WTC11 (cell line): Measurements from ENCODE around the gene NTRK2.

Experiments used
- CBFB ChIP-seq: sonication (generic); formaldehyde crosslinking; IDR thresholded peaks from 2 replicates; pipeline ENCODE4 v1.8.1; 2022; ENCODE audit warnings: mild to moderate bottlenecking, low read depth, missing genetic modification reagents
- CTCF ChIP-seq: fragments of 200-600 bp; IDR thresholded peaks from 2 replicates; pipeline ENCODE4 v1.8.0; 2022; ENCODE audit warnings: antibody characterized with exemption
- ETV6 ChIP-seq: sonication (generic); formaldehyde crosslinking; IDR thresholded peaks from 2 replicates; pipeline ENCODE4 v1.8.1; 2022; ENCODE audit warnings: mild to moderate bottlenecking, missing genetic modification reagents
- JAZF1 ChIP-seq: fragments of 250-450 bp; sonication (Bioruptor Pico); IDR thresholded peaks from 2 replicates; pipeline ENCODE4 v1.9.0; 2021; ENCODE audit warnings: moderate library complexity, mild to moderate bottlenecking, inconsistent platforms
- SP1 ChIP-seq: sonication (generic); formaldehyde crosslinking; conservative IDR thresholded peaks from 2 replicates; pipeline ENCODE4 v1.8.1; 2022; ENCODE audit warnings: missing genetic modification reagents
- ZMAT4 ChIP-seq: fragments of 250-450 bp; sonication (Bioruptor Pico); IDR thresholded peaks from 2 replicates; pipeline ENCODE4 v1.9.0; 2021; ENCODE audit warnings: mild to moderate bottlenecking
- TF ChIP-seq, protein P1 (sequence below): fragments of 250-450 bp; sonication (Bioruptor Pico); IDR thresholded peaks from 2 replicates; pipeline ENCODE4 v2.1.2; 2022; ENCODE audit warnings: mild to moderate bottlenecking, moderate library complexity
- TF ChIP-seq, protein P2 (sequence below): sonication (generic); formaldehyde crosslinking; IDR thresholded peaks from 2 replicates; pipeline ENCODE4 v1.8.1; 2022; ENCODE audit warnings: low read depth, mild to moderate bottlenecking, moderate library complexity, missing genetic modification reagents, borderline replicate concordance

- TF ChIP-seq CBFB (no peak), CTCF (no peak), SP1 (no peak), ZMAT4 (CRISPR knock-in tag) (no peak), ETV6 (CRISPR knock-in tag) (no peak), JAZF1 (CRISPR knock-in tag) (no peak)
- TF ChIP-seq, protein P1, sequence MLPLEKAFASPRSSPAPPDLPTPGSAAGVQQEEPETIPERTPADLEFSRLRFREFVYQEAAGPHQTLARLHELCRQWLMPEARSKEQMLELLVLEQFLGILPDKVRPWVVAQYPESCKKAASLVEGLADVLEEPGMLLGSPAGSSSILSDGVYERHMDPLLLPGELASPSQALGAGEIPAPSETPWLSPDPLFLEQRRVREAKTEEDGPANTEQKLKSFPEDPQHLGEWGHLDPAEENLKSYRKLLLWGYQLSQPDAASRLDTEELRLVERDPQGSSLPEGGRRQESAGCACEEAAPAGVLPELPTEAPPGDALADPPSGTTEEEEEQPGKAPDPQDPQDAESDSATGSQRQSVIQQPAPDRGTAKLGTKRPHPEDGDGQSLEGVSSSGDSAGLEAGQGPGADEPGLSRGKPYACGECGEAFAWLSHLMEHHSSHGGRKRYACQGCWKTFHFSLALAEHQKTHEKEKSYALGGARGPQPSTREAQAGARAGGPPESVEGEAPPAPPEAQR: no peak
- TF ChIP-seq, protein P2, sequence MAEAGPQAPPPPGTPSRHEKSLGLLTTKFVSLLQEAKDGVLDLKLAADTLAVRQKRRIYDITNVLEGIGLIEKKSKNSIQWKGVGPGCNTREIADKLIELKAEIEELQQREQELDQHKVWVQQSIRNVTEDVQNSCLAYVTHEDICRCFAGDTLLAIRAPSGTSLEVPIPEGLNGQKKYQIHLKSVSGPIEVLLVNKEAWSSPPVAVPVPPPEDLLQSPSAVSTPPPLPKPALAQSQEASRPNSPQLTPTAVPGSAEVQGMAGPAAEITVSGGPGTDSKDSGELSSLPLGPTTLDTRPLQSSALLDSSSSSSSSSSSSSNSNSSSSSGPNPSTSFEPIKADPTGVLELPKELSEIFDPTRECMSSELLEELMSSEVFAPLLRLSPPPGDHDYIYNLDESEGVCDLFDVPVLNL (CRISPR knock-in tag): no peak
Observed at GRCh38 chr9:85053206-85053786, 383.8 kb downstream of the NTRK2 start.
